DND-41 (cell line): ENCODE results near the gene GSG1L.

Experiments used
- ATAC-seq: fragments of 200-7000 bp; cut with Tn5 transposase; 3 replicates; pipeline ENCODE4 v1.9.1; 2021; ENCODE audit warnings: low read depth; ENCODE audit not compliant: insufficient read depth
- DNase-seq: peaks from one replicate; pipeline ENCODE4 v3.0.0-alpha.2; 2020
- H2AFZ ChIP-seq: 2 replicates; pipeline ENCODE4 v1.6.0; 2012; ENCODE audit warnings: low read depth, low read length
- H3K27ac ChIP-seq: 2 replicates; pipeline ENCODE4 v1.5.1; 2012; ENCODE audit warnings: low read length, inconsistent platforms
- H3K27me3 ChIP-seq: fragments of 200-600 bp; sonication (generic); 2 replicates; pipeline ENCODE4 v1.6.0; 2012; ENCODE audit warnings: low read length, mild to moderate bottlenecking, inconsistent platforms; ENCODE audit not compliant: insufficient read depth, poor library complexity
- H3K36me3 ChIP-seq: 2 replicates; pipeline ENCODE4 v1.5.1; 2012; ENCODE audit warnings: low read length, inconsistent platforms; ENCODE audit not compliant: insufficient read depth
- H3K4me1 ChIP-seq: 2 replicates; pipeline ENCODE4 v1.5.1; 2012; ENCODE audit warnings: mild to moderate bottlenecking, low read length; ENCODE audit not compliant: insufficient read depth
- H3K4me2 ChIP-seq: 2 replicates; pipeline ENCODE4 v1.6.0; 2012; ENCODE audit warnings: mild to moderate bottlenecking, moderate library complexity, low read length, inconsistent platforms; ENCODE audit not compliant: insufficient read depth
- H3K4me3 ChIP-seq, 2 experiments: fragments of 200-600 bp in 1 of 2; shearing (Covaris generic) in 1 of 2; 2 replicates each; pipeline ENCODE4 v1.5.1; 2012 to 2016; ENCODE audit warnings: inconsistent platforms in 2 of 2, low read length in 2 of 2, mild to moderate bottlenecking in 2 of 2, low read depth in 1 of 2, moderate library complexity in 1 of 2
- H3K79me2 ChIP-seq: 2 replicates; pipeline ENCODE4 v1.6.0; 2012; ENCODE audit warnings: low read length, inconsistent platforms; ENCODE audit not compliant: insufficient read depth
- H3K9ac ChIP-seq: 2 replicates; pipeline ENCODE4 v1.6.0; 2012; ENCODE audit warnings: low read depth, mild to moderate bottlenecking, inconsistent platforms, low read length, moderate library complexity
- H3K9me3 ChIP-seq: 2 replicates; pipeline ENCODE4 v1.5.1; 2012; ENCODE audit warnings: low read length, moderate library complexity, mild to moderate bottlenecking, inconsistent platforms; ENCODE audit not compliant: insufficient read depth, severe bottlenecking
- H4K20me1 ChIP-seq: 2 replicates; pipeline ENCODE4 v1.6.0; 2012; ENCODE audit warnings: low read length; ENCODE audit not compliant: insufficient read depth
- EZH2 ChIP-seq: IDR thresholded peaks from 3 replicates; pipeline ENCODE4 v1.6.1; 2012; ENCODE audit warnings: borderline replicate concordance, low read depth, mild to moderate bottlenecking, moderate library complexity, low read length, inconsistent platforms; ENCODE audit not compliant: severe bottlenecking
- TF ChIP-seq, protein P1 (sequence below): IDR thresholded peaks from 2 replicates; pipeline ENCODE4 v1.5.1; 2012; ENCODE audit warnings: borderline replicate concordance, low read length, moderate library complexity, mild to moderate bottlenecking; ENCODE audit not compliant: poor library complexity, severe bottlenecking; ENCODE audit errors: extremely low read depth

GSG1L gene

DNA sequence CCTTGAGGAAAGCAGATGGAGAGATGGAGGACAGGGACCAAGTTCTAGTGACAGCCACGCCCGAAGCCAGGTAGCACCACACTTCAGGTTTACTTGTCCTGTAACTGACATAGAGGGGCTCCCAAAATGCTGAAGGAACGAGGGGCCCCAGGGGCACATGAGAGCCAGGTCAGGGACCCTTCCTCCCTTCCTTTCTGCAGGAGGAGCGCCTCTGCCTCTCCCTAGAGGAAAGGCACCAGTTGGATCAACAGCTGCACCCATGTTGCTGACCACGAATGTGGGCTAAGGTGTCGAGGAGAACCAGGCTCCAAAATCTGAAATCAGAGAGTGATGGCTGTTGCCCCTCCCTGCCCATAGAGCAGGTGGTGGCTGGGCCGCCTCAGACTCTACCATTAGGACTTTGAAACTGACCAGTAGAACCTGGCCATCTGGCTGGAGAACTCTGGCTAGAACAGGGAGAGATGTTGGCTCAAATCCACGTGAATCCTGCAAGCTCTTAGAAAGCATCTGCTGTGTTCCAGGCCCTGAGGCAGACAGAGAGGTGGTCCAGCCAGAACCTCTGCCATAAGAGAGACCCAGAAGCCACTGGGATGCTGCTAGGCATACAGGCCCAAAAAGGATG lies 294.8 kb downstream of the GSG1L start:
- no peaks in the 10 kb centered on the region for H3K27me3 ChIP-seq
- no peak for ATAC-seq
- no peak overlapping the region for H3K4me3 ChIP-seq
- H2AFZ ChIP-seq: no peak overlapping the region
- H4K20me1 ChIP-seq: no peaks in the 10 kb centered on the region
- no peaks in the 10 kb centered on the region for H3K79me2 ChIP-seq
- H3K9ac ChIP-seq: no peak overlapping the region
- H3K4me2 ChIP-seq: no peak overlapping the region
- H3K36me3 ChIP-seq: peaks cover 11% of the 10 kb centered on the region
- no peaks in the 10 kb centered on the region for H3K4me1 ChIP-seq
- TF ChIP-seq, protein P1, sequence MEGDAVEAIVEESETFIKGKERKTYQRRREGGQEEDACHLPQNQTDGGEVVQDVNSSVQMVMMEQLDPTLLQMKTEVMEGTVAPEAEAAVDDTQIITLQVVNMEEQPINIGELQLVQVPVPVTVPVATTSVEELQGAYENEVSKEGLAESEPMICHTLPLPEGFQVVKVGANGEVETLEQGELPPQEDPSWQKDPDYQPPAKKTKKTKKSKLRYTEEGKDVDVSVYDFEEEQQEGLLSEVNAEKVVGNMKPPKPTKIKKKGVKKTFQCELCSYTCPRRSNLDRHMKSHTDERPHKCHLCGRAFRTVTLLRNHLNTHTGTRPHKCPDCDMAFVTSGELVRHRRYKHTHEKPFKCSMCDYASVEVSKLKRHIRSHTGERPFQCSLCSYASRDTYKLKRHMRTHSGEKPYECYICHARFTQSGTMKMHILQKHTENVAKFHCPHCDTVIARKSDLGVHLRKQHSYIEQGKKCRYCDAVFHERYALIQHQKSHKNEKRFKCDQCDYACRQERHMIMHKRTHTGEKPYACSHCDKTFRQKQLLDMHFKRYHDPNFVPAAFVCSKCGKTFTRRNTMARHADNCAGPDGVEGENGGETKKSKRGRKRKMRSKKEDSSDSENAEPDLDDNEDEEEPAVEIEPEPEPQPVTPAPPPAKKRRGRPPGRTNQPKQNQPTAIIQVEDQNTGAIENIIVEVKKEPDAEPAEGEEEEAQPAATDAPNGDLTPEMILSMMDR: no peak
- no peak for TF ChIP-seq EZH2
- no peak overlapping the region for H3K27ac ChIP-seq
- DNase-seq: no peak
- no peaks in the 10 kb centered on the region for H3K9me3 ChIP-seq

DNA sequence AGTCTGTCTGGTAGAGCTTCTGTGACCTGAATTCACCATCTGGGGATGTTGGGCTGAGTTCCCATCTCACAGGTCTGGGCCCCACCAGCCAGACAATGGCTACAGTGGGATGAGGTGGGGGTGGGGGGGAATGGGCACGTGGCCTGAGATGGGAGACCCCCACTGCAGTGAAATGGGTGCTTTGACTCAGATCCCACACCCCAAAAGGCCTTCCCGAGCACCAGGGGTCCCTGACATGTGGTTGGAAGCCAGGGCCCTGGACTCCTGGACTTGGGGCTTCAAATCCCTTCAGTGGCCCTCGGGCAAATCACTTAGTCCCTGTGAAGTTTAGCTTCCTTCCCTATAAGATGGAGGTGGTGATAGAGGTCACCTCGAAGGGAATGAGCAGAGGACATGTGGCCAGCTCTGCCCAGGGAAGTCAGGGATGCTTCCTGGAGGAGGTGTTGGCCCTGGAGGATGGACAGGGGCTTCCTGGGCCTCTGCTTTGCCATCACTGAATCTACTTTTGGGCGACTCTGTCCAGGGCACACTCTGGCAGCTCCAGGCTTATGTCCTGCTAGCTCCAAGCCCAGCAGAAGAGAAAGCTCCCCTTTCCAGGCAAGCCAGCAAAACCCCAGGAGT lies 295.4 kb downstream of the GSG1L start:
- no peak overlapping the region for H3K9ac ChIP-seq
- H3K4me1 ChIP-seq: no peaks in the 10 kb centered on the region
- no peaks in the 10 kb centered on the region for H3K27me3 ChIP-seq
- no peak overlapping the region for H3K27ac ChIP-seq
- peaks cover 11% of the 10 kb centered on the region for H3K36me3 ChIP-seq
- H3K9me3 ChIP-seq: no peaks in the 10 kb centered on the region
- no peak for TF ChIP-seq EZH2
- TF ChIP-seq, protein P1: no peak
- ATAC-seq (no peak), DNase-seq (no peak)
- H4K20me1 ChIP-seq: no peaks in the 10 kb centered on the region
- no peak overlapping the region for H3K4me2 ChIP-seq
- no peak overlapping the region for H2AFZ ChIP-seq
- H3K4me3 ChIP-seq: no peak overlapping the region
- H3K79me2 ChIP-seq: no peaks in the 10 kb centered on the region

DNA sequence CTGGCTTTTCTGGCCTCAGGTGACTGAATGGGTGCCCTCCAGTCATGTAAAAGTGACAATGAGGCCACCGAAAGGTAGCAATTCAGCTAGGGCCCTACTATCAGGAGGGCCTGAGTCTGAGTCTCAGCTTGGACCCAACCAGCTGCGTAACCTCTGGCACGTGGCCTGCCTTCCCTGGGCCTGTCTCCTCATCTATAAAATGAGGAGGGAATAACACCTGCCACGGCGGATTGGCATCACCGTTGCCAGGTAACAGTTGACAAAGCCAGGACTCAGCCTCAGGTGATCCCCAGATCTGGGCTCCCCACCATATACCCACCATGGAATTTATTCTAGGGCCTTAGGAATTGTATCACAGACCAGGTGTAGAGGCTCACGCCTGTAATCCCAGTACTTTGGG lies 296.4 kb downstream of the GSG1L start:
- ATAC-seq (no peak), DNase-seq (no peak)
- Histone ChIP-seq H3K27ac (no peak overlapping the region), H3K9me3 (no peaks in the 10 kb centered on the region), H3K4me1 (no peaks in the 10 kb centered on the region), H4K20me1 (no peaks in the 10 kb centered on the region), H3K4me3 (no peak overlapping the region), H2AFZ (no peak overlapping the region), H3K79me2 (no peaks in the 10 kb centered on the region), H3K4me2 (no peak overlapping the region), H3K36me3 (peaks cover 11% of the 10 kb centered on the region), H3K27me3 (no peaks in the 10 kb centered on the region), H3K9ac (no peak overlapping the region)
- TF ChIP-seq, protein P1: no peak
- no peak for TF ChIP-seq EZH2
